Astrocyte (in vitro differentiated cells and primary cell): ENCODE data around the gene GRAP2. TPM values are rescaled to one million over a fixed set of nuclear protein-coding genes. Genes with fewer than 3 reads are reported as not detected.

Experiments
- DNase-seq: peaks from one replicate; pipeline ENCODE4 v3.0.0-alpha.2; 2010; ENCODE audit warnings: low read depth
- FAIRE-seq: peaks from 2 replicates; lab custom pipeline; 2011; peaks lifted over from hg19 to GRCh38; lab: Jason Lieb, UNC
- H2AFZ ChIP-seq: 2 replicates; pipeline ENCODE4 v1.6.0; 2012; ENCODE audit warnings: low read depth, low read length, inconsistent platforms
- H3K27ac ChIP-seq: 2 replicates; pipeline ENCODE4 v1.5.1; 2011; ENCODE audit warnings: low read depth, low read length, inconsistent platforms
- H3K27me3 ChIP-seq: 2 replicates; pipeline ENCODE4 v1.6.0; 2011; ENCODE audit warnings: low read length, inconsistent platforms; ENCODE audit not compliant: insufficient read depth
- H3K36me3 ChIP-seq: 2 replicates; pipeline ENCODE4 v1.5.1; 2011; ENCODE audit warnings: low read length, inconsistent platforms; ENCODE audit not compliant: insufficient read depth
- H3K4me1 ChIP-seq: 2 replicates; pipeline ENCODE4 v1.5.1; 2011; ENCODE audit warnings: low read length, inconsistent platforms; ENCODE audit not compliant: insufficient read depth
- H3K4me2 ChIP-seq: 2 replicates; pipeline ENCODE4 v1.6.0; 2012; ENCODE audit warnings: low read length, inconsistent platforms
- H3K4me3 ChIP-seq: 2 replicates; pipeline ENCODE4 v1.5.1; 2011; ENCODE audit warnings: low read depth, mild to moderate bottlenecking, low read length, inconsistent platforms; ENCODE audit not compliant: insufficient read depth
- H3K79me2 ChIP-seq: 2 replicates; pipeline ENCODE4 v1.6.0; 2012; ENCODE audit warnings: mild to moderate bottlenecking, low read length, inconsistent platforms; ENCODE audit not compliant: insufficient read depth
- H3K9ac ChIP-seq: 2 replicates; pipeline ENCODE4 v1.6.0; 2012; ENCODE audit warnings: mild to moderate bottlenecking, low read length, inconsistent platforms
- H3K9me3 ChIP-seq: 2 replicates; pipeline ENCODE4 v1.5.1; 2012; ENCODE audit warnings: low read depth, mild to moderate bottlenecking, low read length, inconsistent platforms; ENCODE audit not compliant: insufficient read depth
- H4K20me1 ChIP-seq: 2 replicates; pipeline ENCODE4 v1.6.0; 2012; ENCODE audit warnings: low read length, inconsistent platforms; ENCODE audit not compliant: insufficient read depth
- H3K27ac Mint-ChIP-seq: one replicate; pipeline ENCODE4 v1.8.0; 2021; ENCODE audit warnings: mild to moderate bottlenecking, mixed read lengths; ENCODE audit not compliant: unreplicated experiment
- H3K27me3 Mint-ChIP-seq: one replicate; pipeline ENCODE4 v1.8.0; 2021; ENCODE audit warnings: low read depth, mixed read lengths; ENCODE audit not compliant: unreplicated experiment
- H3K36me3 Mint-ChIP-seq: one replicate; pipeline ENCODE4 v1.8.0; 2021; ENCODE audit warnings: low read depth, mixed read lengths; ENCODE audit not compliant: unreplicated experiment
- H3K4me1 Mint-ChIP-seq: one replicate; pipeline ENCODE4 v1.8.0; 2021; ENCODE audit warnings: low read depth, mixed read lengths; ENCODE audit not compliant: unreplicated experiment
- H3K4me3 Mint-ChIP-seq: one replicate; pipeline ENCODE4 v1.8.0; 2021; ENCODE audit warnings: mild to moderate bottlenecking, moderate library complexity, mixed read lengths; ENCODE audit not compliant: unreplicated experiment
- H3K9me3 Mint-ChIP-seq: one replicate; pipeline ENCODE4 v1.8.0; 2021; ENCODE audit warnings: mild to moderate bottlenecking, mixed read lengths; ENCODE audit not compliant: unreplicated experiment
- EZH2 ChIP-seq: IDR thresholded peaks from 2 replicates; pipeline ENCODE4 v1.6.1; 2012; ENCODE audit warnings: mild to moderate bottlenecking, low read length, inconsistent platforms; ENCODE audit not compliant: insufficient read depth
- total RNA-seq: library from RNA; stranded (reverse); gene quantifications from 2 replicates; pipeline ENCODE4 v1.2.1, GENCODE V29; 2021
- TF ChIP-seq, protein P1 (sequence below): IDR thresholded peaks from 2 replicates; pipeline ENCODE4 v1.5.1; 2011; ENCODE audit warnings: low read depth, mild to moderate bottlenecking, inconsistent platforms, low read length, moderate library complexity; ENCODE audit not compliant: insufficient read depth

The GRAP2 gene
- total RNA-seq, 1 donor from 2014 or later = 0.23 TPM

DNA sequence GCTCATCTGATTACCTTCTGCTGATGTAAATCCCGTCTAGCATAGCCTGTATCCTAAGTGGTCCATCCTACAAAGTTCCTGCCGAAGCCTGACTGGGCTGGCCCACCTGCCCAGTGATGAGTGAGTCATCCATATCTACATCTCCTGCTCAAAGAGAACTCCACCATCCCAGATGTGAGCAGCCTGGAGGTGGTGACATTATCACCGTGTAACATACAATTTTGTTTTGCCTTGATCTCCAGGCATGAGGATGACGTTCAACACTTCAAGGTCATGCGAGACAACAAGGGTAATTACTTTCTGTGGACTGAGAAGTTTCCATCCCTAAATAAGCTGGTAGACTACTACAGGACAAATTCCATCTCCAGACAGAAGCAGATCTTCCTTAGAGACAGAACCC is 64.9 kb downstream of the GRAP2 start:
- no peaks in the 10 kb centered on the region for H3K9me3 ChIP-seq
- Mint-ChIP-seq H3K9me3 (peaks cover 4% of the 10 kb centered on the region), H3K36me3 (peaks cover 3% of the 10 kb centered on the region), H3K27ac (peak overlapping the region; percentile 14), H3K27me3 (peaks cover 9% of the 10 kb centered on the region), H3K4me3 (no peak overlapping the region), H3K4me1 (peaks cover 32% of the 10 kb centered on the region)
- H3K4me2 ChIP-seq = no peak overlapping the region
- H3K36me3 ChIP-seq = no peaks in the 10 kb centered on the region
- no peaks in the 10 kb centered on the region for H3K27me3 ChIP-seq
- no peak overlapping the region for H3K4me3 ChIP-seq
- TF ChIP-seq, protein P1, sequence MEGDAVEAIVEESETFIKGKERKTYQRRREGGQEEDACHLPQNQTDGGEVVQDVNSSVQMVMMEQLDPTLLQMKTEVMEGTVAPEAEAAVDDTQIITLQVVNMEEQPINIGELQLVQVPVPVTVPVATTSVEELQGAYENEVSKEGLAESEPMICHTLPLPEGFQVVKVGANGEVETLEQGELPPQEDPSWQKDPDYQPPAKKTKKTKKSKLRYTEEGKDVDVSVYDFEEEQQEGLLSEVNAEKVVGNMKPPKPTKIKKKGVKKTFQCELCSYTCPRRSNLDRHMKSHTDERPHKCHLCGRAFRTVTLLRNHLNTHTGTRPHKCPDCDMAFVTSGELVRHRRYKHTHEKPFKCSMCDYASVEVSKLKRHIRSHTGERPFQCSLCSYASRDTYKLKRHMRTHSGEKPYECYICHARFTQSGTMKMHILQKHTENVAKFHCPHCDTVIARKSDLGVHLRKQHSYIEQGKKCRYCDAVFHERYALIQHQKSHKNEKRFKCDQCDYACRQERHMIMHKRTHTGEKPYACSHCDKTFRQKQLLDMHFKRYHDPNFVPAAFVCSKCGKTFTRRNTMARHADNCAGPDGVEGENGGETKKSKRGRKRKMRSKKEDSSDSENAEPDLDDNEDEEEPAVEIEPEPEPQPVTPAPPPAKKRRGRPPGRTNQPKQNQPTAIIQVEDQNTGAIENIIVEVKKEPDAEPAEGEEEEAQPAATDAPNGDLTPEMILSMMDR = no peak
- TF ChIP-seq EZH2 = no peak
- no peaks in the 10 kb centered on the region for H3K79me2 ChIP-seq
- no peak overlapping the region for H3K9ac ChIP-seq
- H3K27ac ChIP-seq = no peak overlapping the region
- DNase-seq = no peak
- H4K20me1 ChIP-seq = no peaks in the 10 kb centered on the region
- FAIRE-seq = no peak
- peaks cover 42% of the 10 kb centered on the region for H3K4me1 ChIP-seq
- H2AFZ ChIP-seq = no peak overlapping the region

DNA sequence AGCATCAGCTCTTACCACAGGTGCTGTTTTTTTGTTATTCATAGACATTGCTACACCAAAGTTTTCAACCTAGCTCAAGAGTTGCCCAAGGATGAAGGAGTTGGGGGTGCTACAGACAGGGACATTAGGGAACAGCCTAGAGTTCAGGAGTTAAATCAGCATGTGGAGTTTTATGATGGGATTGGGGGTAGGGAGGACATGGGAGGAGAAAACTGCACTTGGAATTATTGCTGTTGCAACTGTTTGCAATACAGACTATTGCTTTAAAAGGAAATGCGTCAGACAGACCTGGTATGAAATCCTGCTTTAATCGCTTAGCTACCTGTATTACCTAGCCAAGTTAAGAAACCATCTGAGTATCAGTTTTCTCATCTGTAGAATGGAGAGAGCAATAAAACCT is 65.6 kb downstream of the GRAP2 start:
- Histone ChIP-seq H3K4me2 (peak overlapping the region; percentile 55), H3K27me3 (no peaks in the 10 kb centered on the region), H3K4me3 (no peak overlapping the region), H3K79me2 (no peaks in the 10 kb centered on the region), H4K20me1 (no peaks in the 10 kb centered on the region), H3K27ac (no peak overlapping the region), H3K9ac (no peak overlapping the region), H3K9me3 (no peaks in the 10 kb centered on the region), H3K36me3 (no peaks in the 10 kb centered on the region), H2AFZ (no peak overlapping the region), H3K4me1 (peaks cover 34% of the 10 kb centered on the region)
- Mint-ChIP-seq H3K36me3 (peaks cover 3% of the 10 kb centered on the region), H3K9me3 (peaks cover 4% of the 10 kb centered on the region), H3K4me3 (no peak overlapping the region), H3K4me1 (peaks cover 27% of the 10 kb centered on the region), H3K27ac (no peak overlapping the region), H3K27me3 (peaks cover 11% of the 10 kb centered on the region)
- DNase-seq (no peak), FAIRE-seq (no peak)
- TF ChIP-seq, protein P1 = no peak
- TF ChIP-seq EZH2 = no peak

DNA sequence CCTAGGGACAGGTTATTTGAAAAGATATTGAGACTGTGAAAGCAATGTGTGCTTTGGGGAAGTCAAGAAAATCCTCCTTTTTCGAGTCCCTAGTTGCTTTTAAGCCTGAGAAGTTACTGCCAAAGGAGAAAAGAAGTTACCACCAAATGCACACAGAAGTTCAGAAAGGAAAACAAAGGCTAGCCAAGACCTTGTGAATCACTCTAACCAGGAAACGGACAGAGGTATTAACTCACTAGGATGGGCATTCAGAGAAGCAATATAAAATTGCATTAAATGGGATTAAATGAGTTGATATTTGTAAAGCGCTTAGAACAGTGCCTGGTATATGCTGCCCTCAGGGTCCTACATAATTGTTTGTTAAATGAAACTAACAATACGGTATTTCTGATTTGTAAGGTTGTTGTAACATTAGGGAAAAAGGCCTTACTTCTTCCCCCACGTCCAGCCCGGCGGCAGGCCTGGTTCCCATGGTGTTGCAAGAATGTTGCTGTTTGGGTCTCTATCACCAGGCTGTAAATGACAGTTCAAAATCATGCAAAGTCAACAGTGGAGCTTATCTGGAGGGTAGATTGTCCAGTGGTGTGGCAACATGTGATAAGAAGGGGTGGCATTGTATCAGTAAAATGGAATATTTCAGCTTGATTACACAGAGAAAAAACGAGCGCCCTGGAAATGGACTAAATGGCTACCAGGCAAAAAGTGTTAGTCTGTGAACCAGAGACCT is 66.4 kb downstream of the GRAP2 start:
- peaks cover 15% of the 10 kb centered on the region for H3K27me3 Mint-ChIP-seq
- H3K4me1 ChIP-seq = peaks cover 27% of the 10 kb centered on the region
- no peaks in the 10 kb centered on the region for H4K20me1 ChIP-seq
- peaks cover 4% of the 10 kb centered on the region for H3K9me3 Mint-ChIP-seq
- peaks cover 20% of the 10 kb centered on the region for H3K4me1 Mint-ChIP-seq
- H3K36me3 Mint-ChIP-seq = peaks cover 3% of the 10 kb centered on the region
- H3K27ac Mint-ChIP-seq = peak overlapping the region; percentile 2
- peaks cover 3% of the 10 kb centered on the region for H3K27me3 ChIP-seq
- H3K79me2 ChIP-seq = no peaks in the 10 kb centered on the region
- no peaks in the 10 kb centered on the region for H3K9me3 ChIP-seq
- no peak overlapping the region for H3K9ac ChIP-seq
- H3K4me3 ChIP-seq = no peak overlapping the region
- H3K4me2 ChIP-seq = peak overlapping the region; percentile 55
- TF ChIP-seq, protein P1 = no peak
- TF ChIP-seq EZH2 = no peak
- H3K36me3 ChIP-seq = no peaks in the 10 kb centered on the region
- H3K27ac ChIP-seq = peak overlapping the region; percentile 9
- DNase-seq = peak; percentile 66
- peak overlapping the region; percentile 35 for H2AFZ ChIP-seq
- H3K4me3 Mint-ChIP-seq = no peak overlapping the region
- FAIRE-seq = no peak
